GM12878 (cell line): ENCODE results near the gene UBR3. TPM values are rescaled to one million over a fixed set of nuclear protein-coding genes. Genes with fewer than 3 reads are reported as not detected.

Experiments
- ATAC-seq: fragments of 200-7000 bp; cut with Tn5 transposase; 3 replicates; pipeline ENCODE4 v1.9.1; 2020; ENCODE audit warnings: mild to moderate bottlenecking, moderate library complexity
- BruUV-seq: library from RNA; stranded (reverse); fragments of 400-500 nt; replicated peaks from 2 replicates; lab custom pipeline; 2021; lab: Mats Ljungman, UMichigan
- CTCF ChIA-PET: fragments of 300-600 bp; sonication (Branson Sonifier 250); formaldehyde crosslinking; extraction: SDS; loops from one replicate; lab custom pipeline; 2021; ENCODE audit warnings: inconsistent platforms; lab: Yijun Ruan, JAX
- POLR2A ChIA-PET: fragments of 350-600 bp; formaldehyde crosslinking; extraction: SDS; loops from one replicate; lab custom pipeline; 2021; ENCODE audit warnings: inconsistent platforms; lab: Charles Lee
- RAD21 ChIA-PET: fragments of 300-600 bp; sonication (Branson Sonifier 250); formaldehyde crosslinking; loops from one replicate; lab custom pipeline; 2023; ENCODE audit warnings: antibody characterized with exemption; ENCODE audit not compliant: unreplicated experiment; lab: Charles Lee
- SMC1A ChIA-PET: fragments of 300-600 bp; sonication (Branson Sonifier 250); formaldehyde crosslinking; loops from one replicate; lab custom pipeline; 2023; ENCODE audit not compliant: unreplicated experiment, uncharacterized antibody; lab: Charles Lee
- DNase-seq: peaks from one replicate; pipeline ENCODE4 v3.0.0-alpha.2; 2011; ENCODE audit warnings: low read depth, low spot score
- FAIRE-seq: peaks from 3 replicates; lab custom pipeline; 2011; peaks lifted over from hg19 to GRCh38; lab: Jason Lieb, UNC
- H2AFZ ChIP-seq: 2 replicates; pipeline ENCODE4 v1.6.0; 2011; ENCODE audit warnings: low read depth, low read length, control low read depth; ENCODE audit not compliant: control insufficient read depth
- H3K27ac ChIP-seq: 2 replicates; pipeline ENCODE4 v1.5.1; 2011; ENCODE audit warnings: control low read depth; ENCODE audit not compliant: control insufficient read depth, insufficient read depth
- H3K27me3 ChIP-seq, 2 experiments: replicated peaks in 1 of 2; 2 replicates each; pipeline versions ENCODE4 v1.6.0 to v1.6.1; 2011; ENCODE audit warnings: low read length in 1 of 2; ENCODE audit not compliant: control insufficient read depth in 2 of 2, insufficient read depth in 2 of 2
- H3K36me3 ChIP-seq, 2 experiments: 2 replicates each; pipeline ENCODE4 v1.5.1; 2011; ENCODE audit warnings: low read length in 1 of 2; ENCODE audit not compliant: control insufficient read depth in 2 of 2, insufficient read depth in 2 of 2
- H3K4me1 ChIP-seq: 2 replicates; pipeline ENCODE4 v1.6.1; 2011; ENCODE audit warnings: mild to moderate bottlenecking, low read length, moderate library complexity, mixed read lengths; ENCODE audit not compliant: control insufficient read depth, insufficient read depth
- H3K4me2 ChIP-seq: 2 replicates; pipeline ENCODE4 v1.6.0; 2011; ENCODE audit warnings: control low read depth; ENCODE audit not compliant: control insufficient read depth, insufficient read depth
- H3K4me3 ChIP-seq: fragments of 200-600 bp; sonication (generic); 2 replicates; pipeline ENCODE4 v1.5.1; 2016
- H3K79me2 ChIP-seq: 2 replicates; pipeline ENCODE4 v1.6.0; 2011; ENCODE audit warnings: low read length; ENCODE audit not compliant: control insufficient read depth, insufficient read depth
- H3K9ac ChIP-seq: 2 replicates; pipeline ENCODE4 v1.8.0; 2011; ENCODE audit warnings: low read length, control low read depth, mixed read lengths; ENCODE audit not compliant: control insufficient read depth, insufficient read depth
- H3K9me3 ChIP-seq: replicated peaks from 3 replicates; pipeline ENCODE4 v1.5.1; 2011; ENCODE audit warnings: mild to moderate bottlenecking, low read length; ENCODE audit not compliant: control insufficient read depth, insufficient read depth
- H4K20me1 ChIP-seq: 2 replicates; pipeline ENCODE4 v1.6.0; 2011; ENCODE audit not compliant: control insufficient read depth, insufficient read depth
- CEBPB ChIP-seq, 2 experiments: fragments of 150-350 bp in 1 of 2; IDR thresholded peaks; 2 replicates each; pipeline ENCODE4 v1.6.1; 2012 to 2014; ENCODE audit warnings: low read depth in 2 of 2, low read length in 2 of 2, borderline replicate concordance in 1 of 2, inconsistent platforms in 1 of 2
- HDAC6 ChIP-seq: fragments of 200-600 bp; sonication (generic); IDR thresholded peaks from one replicate; pipeline ENCODE4 v1.8.0; 2017; ENCODE audit warnings: antibody characterized with exemption; ENCODE audit not compliant: unreplicated experiment
- NFXL1 ChIP-seq: fragments of 450-650 bp; IDR thresholded peaks from 2 replicates; pipeline ENCODE4 v1.6.1; 2017; ENCODE audit warnings: antibody characterized with exemption, mild to moderate bottlenecking, borderline replicate concordance
- NRF1 ChIP-seq: conservative IDR thresholded peaks from 2 replicates; pipeline ENCODE4 v1.6.1; 2011; ENCODE audit warnings: mild to moderate bottlenecking, low read depth, low read length, improper control_type of control experiment
- RAD51 ChIP-seq: fragments of 450-650 bp; IDR thresholded peaks from 2 replicates; pipeline ENCODE4 v1.6.1; 2016; ENCODE audit warnings: moderate library complexity, mild to moderate bottlenecking, inconsistent platforms
- TBL1XR1 ChIP-seq: IDR thresholded peaks from 2 replicates; pipeline ENCODE4 v1.6.1; 2012; ENCODE audit warnings: low read depth, low read length, improper control_type of control experiment
- ZBED1 ChIP-seq: IDR thresholded peaks from 2 replicates; pipeline ENCODE4 v1.6.1; 2016; ENCODE audit warnings: borderline replicate concordance
- in situ Hi-C: fragments of 300-500 bp; cut with MboI; formaldehyde crosslinking; loops from 9 replicates; pipeline ENCODE4 v1.14.3; 2018; ENCODE audit warnings: mixed read lengths
- intact Hi-C: fragments of 100-400 bp; cut with micrococcal nuclease; formaldehyde crosslinking; loops from one replicate; pipeline ENCODE4 v1.14.2; 2022; ENCODE audit not compliant: unreplicated experiment
- polyA plus RNA-seq, 11 experiments: library from polyadenylated mRNA; depleted of rRNA in 4 of 11; unstranded in 6 of 11; stranded (reverse) in 5 of 11; fragments of >200 nt; fragmentation: Nextera tagmentation in 4 of 11; fragmentation: Illumina TruSeq in 1 of 11; extraction: Ambion mirVana in 4 of 11; extraction: Trizol in 1 of 11; gene quantifications; 1 replicate in 1 of 11; 2 replicates in 10 of 11; pipeline versions ENCODE4 v1.2.1 to v1.2.3, GENCODE V29; 2011 to 2016; ENCODE audit warnings: inconsistent platforms in 2 of 11, missing spikeins in 2 of 11, low read depth in 1 of 11
- total RNA-seq, 4 experiments: library from RNA; depleted of rRNA in 3 of 4; stranded (reverse); fragments of >200 nt in 3 of 4; fragmentation: Illumina TruSeq in 1 of 4; extraction: Trizol in 1 of 4; gene quantifications; 2 replicates each; pipeline versions ENCODE4 v1.2.1 to v1.2.3, GENCODE V29; 2013 to 2021
- TF ChIP-seq, protein P1 (sequence below): fragments of 450-650 bp; IDR thresholded peaks from 2 replicates; pipeline ENCODE4 v1.6.1; 2017; ENCODE audit warnings: low read depth, mild to moderate bottlenecking, moderate library complexity

The UBR3 gene
- total and polyA plus RNA-seq, 10 of the 15 experiments (the other 5 are each of a cell fraction or from before 2014, with no cell fraction given), result 3.8 to 22.9 (median 11.2) TPM

- ATAC-seq (no peak), FAIRE-seq (no peak), DNase-seq (no peak)
- ChIA-PET RAD21 (no interaction called here), POLR2A (no interaction called here), CTCF (interaction anchor here (1.1 kb wide), 2 partner anchors 17 to 85 kb away, joined by 3 to 4 read pairs; partner anchors contain the start of gene METTL5), SMC1A (interaction anchor here (0.6 to 1.0 kb wide), 2 partner anchors 8 to 22 kb away, joined by 3 to 4 read pairs; no protein-coding TSS in a partner anchor)
- H3K4me2 ChIP-seq, result no peak overlapping the region
- H4K20me1 ChIP-seq, result no peaks in the 10 kb centered on the region
- no peak overlapping the region for H2AFZ ChIP-seq
- in situ Hi-C loops, result loop anchor here (25.0 kb wide), 1 partner anchor 797 kb away; no protein-coding TSS in a partner anchor
- no peaks in the 10 kb centered on the region for H3K4me1 ChIP-seq
- H3K27me3 ChIP-seq, result no peaks in the 10 kb centered on the region
- no peaks in the 10 kb centered on the region for H3K79me2 ChIP-seq
- H3K4me3 ChIP-seq, result no peak overlapping the region
- H3K27ac ChIP-seq, result no peak overlapping the region
- no peak for TF ChIP-seq CEBPB (IDR thresholded peaks at IDR 0.05; ENCODE audit: borderline replicate concordance in 1 of 2, low read depth in 2 of 2, low read length in 2 of 2)
- no peak for TF ChIP-seq ZBED1
- no peak for TF ChIP-seq TBL1XR1
- no peak for TF ChIP-seq NRF1
- no peak for TF ChIP-seq HDAC6
- TF ChIP-seq, protein P1, sequence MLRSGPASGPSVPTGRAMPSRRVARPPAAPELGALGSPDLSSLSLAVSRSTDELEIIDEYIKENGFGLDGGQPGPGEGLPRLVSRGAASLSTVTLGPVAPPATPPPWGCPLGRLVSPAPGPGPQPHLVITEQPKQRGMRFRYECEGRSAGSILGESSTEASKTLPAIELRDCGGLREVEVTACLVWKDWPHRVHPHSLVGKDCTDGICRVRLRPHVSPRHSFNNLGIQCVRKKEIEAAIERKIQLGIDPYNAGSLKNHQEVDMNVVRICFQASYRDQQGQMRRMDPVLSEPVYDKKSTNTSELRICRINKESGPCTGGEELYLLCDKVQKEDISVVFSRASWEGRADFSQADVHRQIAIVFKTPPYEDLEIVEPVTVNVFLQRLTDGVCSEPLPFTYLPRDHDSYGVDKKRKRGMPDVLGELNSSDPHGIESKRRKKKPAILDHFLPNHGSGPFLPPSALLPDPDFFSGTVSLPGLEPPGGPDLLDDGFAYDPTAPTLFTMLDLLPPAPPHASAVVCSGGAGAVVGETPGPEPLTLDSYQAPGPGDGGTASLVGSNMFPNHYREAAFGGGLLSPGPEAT, result no peak
- TF ChIP-seq NFXL1, result no peak
- no peak for TF ChIP-seq RAD51
- H3K9ac ChIP-seq, result no peak overlapping the region
- intact Hi-C loops, result no loop called here
- H3K9me3 ChIP-seq, result no peaks in the 10 kb centered on the region
- H3K36me3 ChIP-seq, result peaks cover 0 to 4% of the 10 kb centered on the region in 2 experiments; a peak in 2 of 4 replicates
- BruUV-seq, result no TSS peak
Measured at GRCh38 chr2:169909376-169909775, 82.1 kb downstream of the UBR3 start.
